ENCODE results near the gene FYTTD1. TPM values are rescaled to one million over a fixed set of nuclear protein-coding genes. Genes with fewer than 3 reads are reported as not detected.
"Not testable (repeated sequence)": the region's sequence is repeated elsewhere in the genome, so short reads cannot be mapped to it uniquely, and the experiment has no call there.

The FYTTD1 gene
- total and polyA plus RNA-seq, 10 donors: 10.9 to 52.6 (median 30.1) TPM

DNA sequence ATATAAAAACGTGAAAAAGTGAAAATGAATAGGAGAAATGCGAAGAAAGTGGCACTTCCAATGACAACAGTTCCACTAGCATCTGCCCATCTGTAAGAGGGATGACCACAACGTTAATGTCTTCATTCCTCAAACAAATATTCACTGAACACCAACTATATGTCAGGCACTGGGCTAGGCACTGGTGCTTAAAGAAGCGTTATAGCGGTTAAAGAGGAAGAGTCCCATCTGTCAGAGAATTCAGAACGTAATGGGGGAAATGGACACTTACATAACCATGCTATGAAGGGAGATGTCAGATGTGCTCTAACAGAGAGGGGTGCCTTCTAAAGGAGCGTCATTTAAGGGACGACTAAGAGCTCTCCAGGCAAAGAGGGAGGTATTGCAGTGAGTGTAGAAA, 21.2 kb upstream of the FYTTD1 start:
- Histone ChIP-seq H3K4me1 (peaks cover 0 to 84% (median 42%) of the 10 kb centered on the region in 6 donors), H3K27me3 (replicated peaks in 1 of 7) (no peaks in the 10 kb centered on the region), H3K36me3 (peaks cover 0 to 7% (median 0%) of the 10 kb centered on the region in 6 donors), H3K9me3 (peaks cover 0 to 2% (median 0%) of the 10 kb centered on the region in 8 donors), H3K27ac (peak overlapping the region in 6 of 8 donors; percentile 2 to 70 (median 53)), H3K4me3 (no peak overlapping the region)
- TF ChIP-seq POLR2AphosphoS5 (IDR thresholded peaks at IDR 0.05) (no peak), CTCF (IDR thresholded peaks at IDR 0.05 in 8 of 11, conservative IDR thresholded peaks at IDR 0.05 in 3 of 11) (no peak), POLR2A (IDR thresholded peaks at IDR 0.05) (no peak)
- 46 to 64% (median 54%) methylated on average over 8 of the region's 8 CpGs for WGBS, 5 donors
- DNase-seq: no peak
- intact Hi-C loops (cut with DNase I; ENCODE audit: low total_unique reads): no loop called here

GRCh38 chr3:197730200-197730599, 19.5 kb upstream of the FYTTD1 start:
- no peak for DNase-seq
- Histone ChIP-seq H3K9me3 (no peaks in the 10 kb centered on the region), H3K27ac (no peak overlapping the region), H3K4me3 (no peak overlapping the region), H3K36me3 (peaks cover 0 to 7% (median 0%) of the 10 kb centered on the region in 6 donors), H3K27me3 (replicated peaks in 1 of 7) (no peaks in the 10 kb centered on the region), H3K4me1 (peaks cover 2 to 84% (median 44%) of the 10 kb centered on the region in 6 donors)
- WGBS, 5 donors: 57 to 73% (median 65%) methylated on average over 2 of the region's 2 CpGs
- TF ChIP-seq POLR2AphosphoS5 (IDR thresholded peaks at IDR 0.05) (no peak), CTCF (IDR thresholded peaks at IDR 0.05 in 8 of 11, conservative IDR thresholded peaks at IDR 0.05 in 3 of 11) (no peak), POLR2A (IDR thresholded peaks at IDR 0.05) (no peak)
- intact Hi-C loops (cut with DNase I; ENCODE audit: low total_unique reads): no loop called here

DNA sequence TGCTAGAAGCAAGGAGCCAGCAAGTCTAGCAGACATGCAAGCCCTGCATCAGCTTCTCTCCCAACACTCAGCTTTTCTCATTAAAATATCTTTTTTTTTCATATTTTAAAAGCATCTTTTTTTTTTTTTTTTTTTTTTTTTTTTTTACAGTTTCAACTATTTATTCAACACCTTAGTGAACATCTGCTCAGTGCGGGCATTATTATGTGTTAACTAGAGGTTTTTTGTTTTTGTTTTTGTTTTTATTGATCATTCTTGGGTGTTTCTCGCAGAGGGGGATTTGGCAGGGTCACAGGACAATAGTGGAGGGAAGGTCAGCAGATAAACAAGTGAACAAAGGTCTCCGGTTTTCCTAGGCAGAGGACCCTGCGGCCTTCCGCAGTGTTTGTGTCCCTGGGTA, 18.9 kb upstream of the FYTTD1 start:
- DNase-seq; intact Hi-C loops (cut with DNase I; ENCODE audit: low total_unique reads): not testable (repeated sequence)
- 86 to 95% (median 87%) methylated on average over 2 to 4 of the region's 5 CpGs for WGBS, 5 donors

GRCh38 chr3:197731483-197731882, 18.2 kb upstream of the FYTTD1 start:
- H3K4me1 ChIP-seq: peaks cover 8 to 89% (median 54%) of the 10 kb centered on the region in 6 donors
- H3K27ac ChIP-seq; intact Hi-C loops (cut with DNase I; ENCODE audit: low total_unique reads); H3K27me3 ChIP-seq (replicated peaks in 1 of 7); H3K4me3 ChIP-seq; DNase-seq; H3K36me3 ChIP-seq; H3K9me3 ChIP-seq: not testable (repeated sequence)
- WGBS, 5 donors: 95 to 97% (median 97%) methylated on average over 14 to 27 of the region's 27 CpGs

More for the DNA sequence above, 18.9 kb upstream of the FYTTD1 start:
- H3K27ac ChIP-seq; H3K9me3 ChIP-seq; H3K27me3 ChIP-seq (replicated peaks in 1 of 7); H3K4me3 ChIP-seq; H3K36me3 ChIP-seq: not testable (repeated sequence)
- peaks cover 8 to 85% (median 50%) of the 10 kb centered on the region in 6 donors for H3K4me1 ChIP-seq

DNA sequence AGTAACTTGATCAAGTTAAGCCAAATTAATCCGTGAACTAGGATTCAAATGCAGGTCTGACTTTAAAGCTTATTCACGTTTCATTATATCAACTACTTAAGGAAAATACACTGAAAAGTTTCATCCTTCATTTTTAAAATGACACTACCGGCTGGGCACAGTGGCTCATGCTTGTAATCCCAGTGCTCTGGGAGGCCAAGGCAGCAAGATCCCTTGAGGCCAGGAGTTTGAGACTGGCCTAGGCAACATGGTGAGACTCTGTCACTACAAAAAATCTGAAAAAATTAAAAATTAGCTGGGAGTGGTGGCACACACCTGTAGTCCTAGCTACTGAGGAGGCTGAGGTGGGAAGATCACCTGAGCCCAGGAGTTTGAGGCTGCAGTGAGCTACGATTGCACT, 16.6 kb upstream of the FYTTD1 start:
- Histone ChIP-seq H3K4me3 (no peak overlapping the region), H3K27ac (peak overlapping the region in 4 of 8 donors; percentile 10 to 96 (median 94)), H3K9me3 (no peaks in the 10 kb centered on the region), H3K4me1 (peaks cover 16 to 84% (median 58%) of the 10 kb centered on the region in 6 donors), H3K27me3 (replicated peaks in 1 of 7) (no peaks in the 10 kb centered on the region), H3K36me3 (peaks cover 0 to 6% (median 0%) of the 10 kb centered on the region in 6 donors)
- intact Hi-C loops (cut with DNase I; ENCODE audit: low total_unique reads): no loop called here
- 93 to 97% (median 94%) methylated on average over 4 of the region's 4 CpGs for WGBS, 5 donors
- TF ChIP-seq CTCF (IDR thresholded peaks at IDR 0.05 in 8 of 11, conservative IDR thresholded peaks at IDR 0.05 in 3 of 11) (no peak), POLR2AphosphoS5 (IDR thresholded peaks at IDR 0.05) (no peak), POLR2A (IDR thresholded peaks at IDR 0.05) (no peak)
- no peak for DNase-seq
